ENCODE results near the gene MYG1.

DNA sequence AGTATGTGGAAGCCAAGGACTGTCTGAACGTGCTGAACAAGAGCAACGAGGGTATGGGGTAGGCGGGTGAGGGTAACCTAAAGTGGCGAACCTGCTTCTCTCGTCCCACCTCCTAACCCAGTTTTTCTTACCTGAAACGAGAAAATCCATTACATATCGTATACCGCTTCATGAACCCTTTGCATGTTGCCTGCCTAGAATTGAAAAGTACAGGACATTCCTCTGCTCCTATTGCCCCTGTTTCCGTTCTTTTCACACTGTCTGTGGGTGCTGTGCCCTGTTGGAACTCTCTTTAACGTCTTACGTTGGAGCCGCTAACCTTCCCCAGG lies 3.6 kb upstream of the MYG1 start:
- TF ChIP-seq POLR2A (IDR thresholded peaks at IDR 0.05; ENCODE audit: low read length): no peak
- no peak for TF ChIP-seq GATA1 (IDR thresholded peaks at IDR 0.05; ENCODE audit: low read depth, low read length)
